GM21390 (cell line): ENCODE data around the gene BRCA2.

Source experiments
- ATAC-seq: cut with Tn5 transposase; IDR thresholded peaks from one replicate; pipeline ENCODE4 v1.9.1; 2021; ENCODE audit not compliant: unreplicated experiment

Gene BRCA2

GRCh38 chr13:32426990-32427851 is 111.9 kb downstream of the BRCA2 start:
- peak; percentile 18 for ATAC-seq

GRCh38 chr13:32427852-32428580 is 112.7 kb downstream of the BRCA2 start, which contains the start of gene N4BP2L1:
TSS of gene N4BP2L1 (minus strand) at chr13:32428130. CDS start at chr13:32428082, 48 bp downstream.
- ATAC-seq: peak; percentile 66

- no peak for ATAC-seq
These were observed 113.5 kb downstream of the BRCA2 start for GRCh38 chr13:32428581-32429432.

GRCh38 chr13:32429433-32429909 is 114.2 kb downstream of the BRCA2 start:
- ATAC-seq: no peak

GRCh38 chr13:32430018-32430747 is 114.9 kb downstream of the BRCA2 start:
- ATAC-seq: no peak

GRCh38 chr13:32431361-32431760 is 116.1 kb downstream of the BRCA2 start:
- no peak for ATAC-seq

GRCh38 chr13:32432856-32433255 is 117.5 kb downstream of the BRCA2 start:
- ATAC-seq: no peak

- no peak for ATAC-seq
These were observed 123.6 kb downstream of the BRCA2 start for GRCh38 chr13:32438871-32439270.

GRCh38 chr13:32443111-32443510 is 127.8 kb downstream of the BRCA2 start:
- peak; percentile 65 for ATAC-seq

- ATAC-seq: no peak
These were observed 130.2 kb downstream of the BRCA2 start for GRCh38 chr13:32445461-32445860.

- no peak for ATAC-seq
These were observed 130.9 kb downstream of the BRCA2 start for GRCh38 chr13:32446220-32446619.

- no peak for ATAC-seq
These were observed 131.6 kb downstream of the BRCA2 start for GRCh38 chr13:32446773-32447465.

GRCh38 chr13:32447894-32448623 is 132.8 kb downstream of the BRCA2 start:
- ATAC-seq: no peak

- ATAC-seq: no peak
These were observed 133.7 kb downstream of the BRCA2 start for GRCh38 chr13:32448972-32449371.
